Motor neuron (in vitro differentiated cells): Measurements from ENCODE around the gene CYP4A22. TPM values are rescaled to one million over a fixed set of nuclear protein-coding genes. Genes with fewer than 3 reads are reported as not detected.
A peak's percentile ranks its signal among the peaks of the same experiment; 100 is the strongest.

ENCODE experiments used
- ATAC-seq, 8 experiments: fragments of 200-7000 bp; cut with Tn5 transposase; replicated peaks in 6 of 8; 2 replicates each; pipeline ENCODE4 v1.8.0; 2021; ENCODE audit warnings: mild to moderate bottlenecking in 8 of 8, moderate library complexity in 8 of 8
- H3K27ac ChIP-seq, 2 donors: fragments of 250-450 bp; sonication (Bioruptor Pico); 2 replicates each; pipeline ENCODE4 v1.9.0; 2021; ENCODE audit warnings: antibody characterized with exemption in 2 of 2, mild to moderate bottlenecking in 2 of 2, moderate library complexity in 1 of 2
- H3K4me1 ChIP-seq, 2 donors: fragments of 250-450 bp; sonication (Bioruptor Pico); replicated peaks in 1 of 2; 2 replicates each; pipeline ENCODE4 v1.6.1; 2021; ENCODE audit warnings: antibody characterized with exemption in 2 of 2, mild to moderate bottlenecking in 2 of 2, moderate library complexity in 1 of 2
- H3K4me3 ChIP-seq, 5 donors: fragments of 250-450 bp; sonication (Bioruptor Pico); 2 replicates each; pipeline ENCODE4 v1.9.0; 2021; ENCODE audit warnings: antibody characterized with exemption in 5 of 5, mild to moderate bottlenecking in 5 of 5, moderate library complexity in 4 of 5
- WGBS, 10 experiments: fragments of 450-650 bp; shearing (Covaris generic); methylation state at CpG; one replicate each; pipeline ENCODE4 v1.0.0; 2022; 5-methylcytosine and 5-hydroxymethylcytosine counted together
- in situ Hi-C, 9 experiments: fragments of 400-800 bp; cut with MboI; loops; one replicate each; pipeline ENCODE4 v1.15.0; 2021; ENCODE audit warnings: low sequenced_read_pairs in 9 of 9, low pct_unique_long_range_greater_than_20kb in 2 of 9; ENCODE audit not compliant: unreplicated experiment in 9 of 9
- total RNA-seq, 8 experiments: library from RNA; unstranded; fragments of 300-600 nt; gene quantifications; 2 replicates each; pipeline versions ENCODE4 v1.2.3 to v1.2.4, GENCODE V29; 2022

The CYP4A22 gene
- total RNA-seq, 8 experiments from 2014 or later: 0.21 to 2.4 (median 0.93) TPM; not detected in 2

DNA sequence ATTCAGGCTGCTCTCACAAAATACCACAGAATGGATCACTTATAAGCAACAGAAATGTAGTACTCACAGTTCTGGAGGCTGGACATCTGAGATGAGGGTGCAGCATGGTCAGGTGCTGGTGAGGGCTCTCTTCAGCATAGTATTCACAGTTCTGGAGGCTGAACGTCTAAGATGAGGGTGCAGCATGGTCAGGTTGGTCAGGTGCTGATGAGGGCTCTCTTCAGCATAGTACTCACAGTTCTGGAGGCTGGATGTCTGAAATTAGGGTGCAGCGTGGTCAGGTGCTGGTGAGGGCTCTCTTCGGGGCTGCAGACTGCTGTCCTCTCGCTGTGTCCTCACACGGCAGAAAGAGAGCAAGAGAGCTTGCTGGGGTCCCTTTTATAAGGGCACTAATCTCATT, 35.5 kb downstream of the CYP4A22 start:
- ATAC-seq: no peak
- Histone ChIP-seq H3K4me1 (no peaks in the 10 kb centered on the region), H3K27ac (no peak overlapping the region), H3K4me3 (no peak overlapping the region)
- in situ Hi-C loops: loop anchor here in 1 of 9 experiments (10.0 kb wide), 1 partner anchor 78 kb away; no protein-coding TSS in a partner anchor
- WGBS, 10 experiments: 48 to 100% (median 68%) methylated on average over 1 to 5 of the region's 5 CpGs; no CpG with 5 or more reads in 5 of the 10 experiments

DNA sequence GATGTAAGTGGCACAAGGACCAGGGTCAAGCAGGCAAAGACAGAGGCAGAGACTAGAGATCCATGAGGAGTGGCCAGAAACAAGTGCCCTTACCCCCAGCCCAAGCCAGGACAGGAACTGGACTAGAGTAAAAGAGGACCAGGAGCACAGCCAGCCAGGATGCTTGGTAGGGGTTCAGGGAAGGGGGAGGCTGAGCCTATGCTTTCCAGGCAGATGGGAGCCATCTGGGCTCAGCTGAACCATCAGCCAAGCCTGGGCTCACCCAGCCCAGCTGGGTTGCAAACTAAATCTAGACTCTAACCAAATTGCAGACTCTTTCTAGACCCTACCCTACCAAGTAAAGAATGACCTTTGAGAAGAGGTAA, 37.4 kb downstream of the CYP4A22 start:
- ATAC-seq: no peak
- Histone ChIP-seq H3K4me3 (no peak overlapping the region), H3K27ac (no peak overlapping the region), H3K4me1 (no peaks in the 10 kb centered on the region)
- in situ Hi-C loops: loop anchor here in 6 of 9 experiments (10.0 to 25.0 kb wide), 6 partner anchors 80 to 813 kb away; partner anchors contain the start of genes FOXE3 (in 2 of the 6), FOXD2 (in 1 of the 6) and TRABD2B (in 1 of the 6)

DNA sequence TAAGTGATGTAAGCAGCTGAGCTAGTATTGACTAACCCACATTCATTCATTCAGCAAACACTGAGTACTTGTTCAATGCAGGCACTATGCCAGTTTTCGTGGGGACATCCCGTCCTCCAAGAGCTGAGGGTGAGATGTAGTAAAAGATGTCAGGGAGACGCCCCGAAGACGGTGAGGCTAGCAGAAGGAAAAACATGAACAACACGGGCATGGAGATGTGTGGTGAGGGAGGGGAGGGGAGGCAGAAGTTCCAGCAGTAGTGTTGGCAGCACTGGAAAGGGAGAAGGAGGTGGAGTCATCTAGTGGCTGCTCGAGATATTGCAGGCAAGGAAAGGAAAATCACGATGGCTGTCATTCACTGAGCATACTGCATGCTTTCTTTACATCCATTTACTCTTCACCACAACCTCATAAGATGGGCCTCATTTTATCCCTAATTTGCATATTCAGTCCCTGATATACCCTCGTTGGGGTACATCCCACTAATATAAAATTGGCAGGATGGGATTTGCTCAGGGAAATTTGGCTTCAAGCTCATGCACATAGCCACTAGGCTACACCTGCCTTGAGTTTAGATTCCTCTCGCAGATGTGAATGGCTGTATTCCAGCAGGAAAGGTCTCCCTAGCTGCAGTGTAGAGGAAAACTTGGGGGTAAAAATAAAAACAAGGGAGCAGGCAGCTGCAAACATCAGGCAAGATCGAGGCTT, 38.1 kb downstream of the CYP4A22 start:
- H3K27ac ChIP-seq: no peak overlapping the region
- no peaks in the 10 kb centered on the region for H3K4me1 ChIP-seq
- WGBS, 10 experiments: 4 to 40% (median 17%) methylated on average over 1 to 10 of the region's 11 CpGs
- ATAC-seq: peak; percentile 8 to 56 (median 50)
- H3K4me3 ChIP-seq: no peak overlapping the region
- in situ Hi-C loops: loop anchor here in 6 of 9 experiments (10.0 to 25.0 kb wide), 6 partner anchors 81 to 812 kb away; partner anchors contain the start of genes FOXE3 (in 2 of the 6), FOXD2 (in 1 of the 6) and TRABD2B (in 1 of the 6)

DNA sequence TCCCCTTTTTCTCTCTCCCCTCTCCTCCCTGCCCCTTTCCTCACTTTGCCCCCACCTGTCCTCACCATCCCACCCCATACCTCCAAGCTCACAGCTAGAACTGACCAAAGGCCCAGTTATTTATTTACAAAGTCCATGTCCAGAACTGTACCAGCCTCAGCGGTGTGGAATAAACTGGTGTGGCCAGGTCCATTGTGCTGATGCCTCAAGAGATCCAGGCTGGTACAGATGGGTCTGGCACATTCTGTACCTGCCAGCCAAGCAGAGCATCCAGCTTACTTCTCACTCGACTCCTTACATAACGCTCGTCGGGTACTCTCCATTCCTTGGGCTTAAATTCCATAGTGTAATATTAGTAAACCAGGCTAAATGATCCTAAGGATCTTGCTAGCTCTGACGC, 40.8 kb downstream of the CYP4A22 start:
- 51 to 98% (median 87%) methylated on average over 4 to 6 of the region's 6 CpGs; no CpG with 5 or more reads in 3 of the 10 experiments for WGBS, 10 experiments
- no peaks in the 10 kb centered on the region for H3K4me1 ChIP-seq
- H3K27ac ChIP-seq: no peak overlapping the region
- in situ Hi-C loops: loop anchor here in 6 of 9 experiments (10.0 to 25.0 kb wide), 6 partner anchors 83 to 809 kb away; partner anchors contain the start of genes FOXE3 (in 2 of the 6), FOXD2 (in 1 of the 6) and TRABD2B (in 1 of the 6)
- no peak for ATAC-seq
- H3K4me3 ChIP-seq: no peak overlapping the region

DNA sequence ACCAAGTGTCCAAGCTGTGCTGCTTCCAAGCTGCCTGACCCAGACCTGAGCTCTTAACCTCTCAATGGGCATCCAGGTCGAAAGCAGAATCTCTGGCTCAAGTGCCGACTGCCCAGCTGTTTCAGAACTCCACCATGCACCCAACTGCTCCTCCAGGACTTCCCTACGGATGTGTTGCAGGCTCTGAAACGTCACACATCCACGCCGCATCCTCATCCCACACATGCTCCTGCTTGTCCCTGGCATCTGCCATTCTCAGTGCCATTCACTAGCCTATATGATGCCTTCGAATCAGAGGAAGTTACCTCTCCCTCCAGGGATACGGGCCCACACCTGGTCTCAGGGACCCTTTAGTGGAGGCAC, 41.4 kb downstream of the CYP4A22 start:
- no peaks in the 10 kb centered on the region for H3K4me1 ChIP-seq
- no peak overlapping the region for H3K27ac ChIP-seq
- 83 to 96% (median 93%) methylated on average over 2 to 8 of the region's 8 CpGs; no CpG with 5 or more reads in 5 of the 10 experiments for WGBS, 10 experiments
- in situ Hi-C loops: loop anchor here in 6 of 9 experiments (10.0 to 25.0 kb wide), 6 partner anchors 84 to 809 kb away; partner anchors contain the start of genes FOXE3 (in 2 of the 6), FOXD2 (in 1 of the 6) and TRABD2B (in 1 of the 6)
- no peak overlapping the region for H3K4me3 ChIP-seq
- no peak for ATAC-seq

DNA sequence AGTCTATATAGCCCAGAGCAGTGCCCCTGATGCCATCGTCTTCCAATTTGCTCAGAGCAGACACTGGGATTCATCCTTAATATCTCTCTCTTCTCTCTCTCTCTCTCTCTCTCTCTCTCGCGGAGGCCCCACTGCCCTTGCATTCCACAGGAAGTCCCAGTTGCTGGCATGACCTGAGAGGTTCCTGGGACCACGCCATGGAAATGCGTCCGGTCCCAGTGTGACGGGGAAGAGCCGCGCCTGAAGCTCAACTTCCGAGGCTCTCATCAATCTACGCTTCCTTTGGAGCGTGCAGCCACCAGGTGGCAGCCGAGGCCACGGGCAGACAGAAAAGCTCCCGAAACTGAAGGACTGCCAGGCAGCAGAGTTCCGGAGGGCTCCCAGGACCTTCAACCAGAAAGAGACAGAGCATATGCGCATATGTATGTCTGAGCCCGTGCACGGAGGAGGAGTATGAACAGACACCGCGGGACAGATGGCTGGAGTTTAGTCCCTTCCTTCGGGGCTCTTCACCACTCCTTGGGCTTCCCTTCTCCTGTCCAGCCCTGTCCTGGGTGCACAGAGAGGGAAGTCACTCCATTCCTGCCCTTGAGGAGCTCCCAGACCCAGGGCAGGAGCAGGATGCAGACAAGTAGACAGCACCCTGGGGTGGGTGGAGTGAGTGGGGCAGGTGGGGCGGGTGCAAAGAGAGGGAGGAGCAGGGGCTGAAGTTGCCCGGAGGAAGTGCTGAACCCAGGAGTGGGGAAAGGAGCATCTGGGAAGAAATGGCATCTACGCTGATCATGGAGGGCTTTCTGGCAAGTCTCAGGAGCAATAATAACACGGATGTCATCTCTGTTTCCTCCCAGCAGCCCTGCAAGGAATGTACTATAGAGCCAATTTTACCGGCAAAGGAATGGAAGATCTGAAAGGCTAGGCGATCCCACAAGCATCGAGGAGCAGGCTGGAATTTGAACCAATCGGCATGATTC, 42.1 kb downstream of the CYP4A22 start:
- Histone ChIP-seq H3K27ac (no peak overlapping the region), H3K4me3 (peak overlapping the region; percentile 3 to 30 (median 17)), H3K4me1 (no peaks in the 10 kb centered on the region)
- in situ Hi-C loops: loop anchor here in 6 of 9 experiments (10.0 to 25.0 kb wide), 6 partner anchors 85 to 808 kb away; partner anchors contain the start of genes FOXE3 (in 2 of the 6), FOXD2 (in 1 of the 6) and TRABD2B (in 1 of the 6)
- peak; percentile 79 to 95 (median 88) for ATAC-seq
- WGBS, 10 experiments: 0 to 67% (median 19%) methylated on average over 2 to 14 of the region's 30 CpGs; no CpG with 5 or more reads in 2 of the 10 experiments

DNA sequence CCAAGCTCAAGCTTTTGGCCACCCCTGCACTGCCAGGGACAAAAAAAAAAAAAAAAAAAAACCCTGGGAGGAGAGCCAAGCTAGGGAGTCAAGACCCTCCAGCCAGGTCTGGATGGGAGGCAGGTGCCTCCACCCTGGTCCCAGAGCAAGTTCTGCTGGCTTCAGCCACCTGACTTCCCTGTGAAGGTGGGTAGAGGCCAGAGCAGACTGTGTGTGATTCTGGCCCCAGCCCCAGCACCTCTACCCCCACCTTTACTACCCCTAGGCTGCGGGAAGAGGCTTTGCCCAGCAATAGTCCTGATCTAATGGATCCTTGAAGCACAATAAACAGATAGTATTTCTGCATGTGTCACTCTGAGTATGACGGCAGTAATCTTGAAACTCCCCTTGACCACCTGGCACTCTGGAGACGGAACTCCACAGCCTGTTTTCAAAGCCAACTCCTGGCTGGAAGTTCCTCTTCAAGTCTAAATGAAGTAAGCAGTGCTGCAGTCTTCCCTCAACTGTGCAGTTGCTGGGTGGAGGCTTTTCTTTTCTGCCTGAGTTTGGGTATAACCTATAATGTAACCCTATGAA, 42.8 kb downstream of the CYP4A22 start:
- H3K27ac ChIP-seq: no peak overlapping the region
- no peak for ATAC-seq
- in situ Hi-C loops: loop anchor here in 6 of 9 experiments (10.0 to 25.0 kb wide), 7 partner anchors 85 to 807 kb away; partner anchors contain the start of genes FOXE3 (in 2 of the 6), FOXD2 (in 1 of the 6) and TRABD2B (in 1 of the 6)
- no peak overlapping the region for H3K4me3 ChIP-seq
- WGBS, 10 experiments: 81 to 100% (median 100%) methylated on average over 1 to 2 of the region's 3 CpGs; no CpG with 5 or more reads in 7 of the 10 experiments
- H3K4me1 ChIP-seq: no peaks in the 10 kb centered on the region

DNA sequence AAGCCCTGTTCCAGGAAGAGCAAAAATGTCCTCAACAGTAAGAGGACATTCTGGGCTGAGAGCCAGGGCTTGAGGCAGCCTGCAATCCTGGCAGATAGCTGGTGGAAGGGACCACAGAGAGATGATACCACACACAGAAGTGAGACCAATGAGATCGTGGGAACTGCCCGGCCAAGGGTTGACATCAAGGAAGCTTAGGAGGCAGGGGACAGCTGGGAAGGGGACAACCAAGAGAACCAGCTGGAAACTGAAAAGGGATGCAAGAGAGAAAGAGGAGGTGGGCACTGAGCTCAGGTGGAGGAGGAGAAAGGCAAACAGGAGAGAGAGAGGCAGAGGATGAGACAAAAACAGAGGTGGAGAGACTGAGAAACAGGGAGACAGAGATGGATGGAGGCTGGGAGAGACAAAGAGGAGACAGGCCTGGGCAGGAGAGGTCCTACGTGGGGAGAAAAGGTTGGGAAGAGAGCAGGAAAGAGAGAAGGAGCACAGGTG, 43.4 kb downstream of the CYP4A22 start:
- H3K27ac ChIP-seq: no peak overlapping the region
- no peak for ATAC-seq
- no peak overlapping the region for H3K4me3 ChIP-seq
- H3K4me1 ChIP-seq: no peaks in the 10 kb centered on the region
- WGBS, 10 experiments: 13 to 100% (median 63%) methylated on average over 1 to 3 of the region's 3 CpGs; no CpG with 5 or more reads in 1 of the 10 experiments
- in situ Hi-C loops: loop anchor here in 6 of 9 experiments (10.0 to 25.0 kb wide), 6 partner anchors 84 to 807 kb away; partner anchors contain the start of genes FOXE3 (in 2 of the 6), FOXD2 (in 1 of the 6) and TRABD2B (in 1 of the 6)

DNA sequence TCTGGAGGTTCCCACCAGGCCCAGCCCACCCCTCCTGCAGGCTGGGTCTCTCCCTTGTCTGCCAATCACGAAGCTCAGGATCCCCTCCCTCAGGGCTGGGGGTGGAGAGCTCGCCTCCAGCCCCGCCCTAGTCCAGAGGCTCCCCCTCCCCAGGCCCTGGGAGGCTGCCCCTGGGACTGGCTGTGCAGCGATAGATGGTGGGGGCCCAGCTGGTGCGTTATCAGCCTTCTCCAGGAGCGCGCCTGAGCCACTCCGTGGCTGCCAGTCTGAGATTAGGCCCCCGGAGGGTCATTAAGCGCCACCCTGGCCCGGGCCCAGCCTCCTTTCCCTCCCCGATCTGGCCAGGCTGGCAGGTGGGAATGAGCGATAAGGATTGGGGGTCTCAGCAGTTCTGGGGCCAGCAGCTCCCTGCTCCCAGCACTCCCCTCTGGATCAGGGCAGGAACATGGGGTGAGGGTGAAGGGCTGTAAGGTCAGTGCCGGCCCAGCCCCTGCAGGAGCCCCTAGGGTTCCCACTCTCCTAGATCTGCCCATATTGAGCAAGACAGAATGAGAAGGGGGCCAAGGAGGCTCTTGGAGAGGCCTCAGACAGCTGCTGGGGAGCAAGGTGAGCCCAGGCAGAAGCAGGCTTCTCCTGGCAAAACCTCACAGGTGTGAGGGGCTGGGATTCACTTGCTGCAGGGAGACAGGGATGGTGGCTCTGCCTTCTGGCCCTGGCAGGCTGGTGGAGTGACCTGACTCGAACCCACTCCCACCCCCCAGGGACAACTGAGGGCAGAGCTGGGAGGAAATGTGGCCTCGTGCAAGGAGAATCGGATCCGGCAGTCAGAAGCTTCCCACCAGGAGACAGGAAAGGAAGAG, 44.1 kb downstream of the CYP4A22 start:
- H3K4me3 ChIP-seq: no peak overlapping the region
- in situ Hi-C loops: loop anchor here in 6 of 9 experiments (10.0 to 25.0 kb wide), 6 partner anchors 83 to 806 kb away; partner anchors contain the start of genes FOXE3 (in 2 of the 6), FOXD2 (in 1 of the 6) and TRABD2B (in 1 of the 6)
- H3K4me1 ChIP-seq: no peaks in the 10 kb centered on the region
- no peak for ATAC-seq
- no peak overlapping the region for H3K27ac ChIP-seq
- 50 to 71% (median 60%) methylated on average over 1 to 4 of the region's 18 CpGs; no CpG with 5 or more reads in 5 of the 10 experiments for WGBS, 10 experiments

DNA sequence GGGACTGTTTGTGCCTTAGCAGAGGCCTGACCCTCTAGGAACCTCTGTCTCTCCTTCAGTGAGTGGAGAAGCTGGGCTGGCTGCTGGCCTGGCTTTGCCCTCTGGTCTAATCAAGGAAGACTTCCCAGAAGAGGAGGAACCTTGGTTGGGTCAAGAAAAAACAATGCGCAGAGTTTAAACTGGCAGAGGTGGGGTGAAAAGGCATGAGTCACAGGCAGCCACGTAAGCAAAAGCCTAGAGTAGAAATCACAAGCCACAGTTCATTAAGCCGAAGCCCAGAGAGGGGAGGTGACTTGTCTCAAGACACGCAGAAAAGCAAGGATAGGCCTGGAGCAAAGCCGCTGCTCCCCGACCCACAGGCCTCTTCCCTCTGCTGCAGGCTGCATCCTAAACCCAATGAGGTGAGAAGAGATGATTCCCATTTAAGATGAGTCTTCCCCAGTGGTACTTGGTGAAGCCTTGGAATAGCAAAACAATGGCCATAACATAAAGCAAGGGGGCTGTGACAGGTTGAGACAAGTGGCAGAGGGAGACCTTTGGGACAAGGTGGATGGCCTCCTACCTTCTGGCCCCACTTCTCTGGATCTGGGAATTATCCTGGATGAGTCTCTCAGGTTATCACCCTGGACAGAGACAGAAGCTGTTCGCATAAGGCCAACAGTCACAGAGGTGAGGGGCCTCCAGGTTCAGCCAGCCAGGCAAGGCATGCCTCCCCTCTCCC, 44.9 kb downstream of the CYP4A22 start:
- peak in 2 of 8 experiments; percentile 13 to 14 for ATAC-seq
- Histone ChIP-seq H3K27ac (no peak overlapping the region), H3K4me3 (no peak overlapping the region), H3K4me1 (no peaks in the 10 kb centered on the region)
- 17 to 100% (median 70%) methylated on average over 1 to 7 of the region's 7 CpGs; no CpG with 5 or more reads in 1 of the 10 experiments for WGBS, 10 experiments
- in situ Hi-C loops: loop anchor here in 6 of 9 experiments (10.0 to 25.0 kb wide), 6 partner anchors 83 to 805 kb away; partner anchors contain the start of genes FOXE3 (in 2 of the 6), FOXD2 (in 1 of the 6) and TRABD2B (in 1 of the 6)
